HG02588 (cell line): ENCODE results near the gene IL1RAPL1.

Experiments used
- ATAC-seq: cut with Tn5 transposase; IDR thresholded peaks from one replicate; pipeline ENCODE4 v1.9.1; 2021; ENCODE audit warnings: mild to moderate bottlenecking, moderate library complexity; ENCODE audit not compliant: unreplicated experiment

The IL1RAPL1 gene

GRCh38 chrX:28625223-28625622 lies 38.0 kb downstream of the IL1RAPL1 start:
- ATAC-seq: no peak

- ATAC-seq: no peak
Observed at GRCh38 chrX:28626515-28626914, 39.3 kb downstream of the IL1RAPL1 start.

GRCh38 chrX:28628120-28628519 lies 40.9 kb downstream of the IL1RAPL1 start:
- ATAC-seq: no peak

- no peak for ATAC-seq
Observed at GRCh38 chrX:28638775-28639174, 51.5 kb downstream of the IL1RAPL1 start.

- ATAC-seq: no peak
Observed at GRCh38 chrX:28639451-28639850, 52.2 kb downstream of the IL1RAPL1 start.

GRCh38 chrX:28649541-28649940 lies 62.3 kb downstream of the IL1RAPL1 start:
- no peak for ATAC-seq

DNA sequence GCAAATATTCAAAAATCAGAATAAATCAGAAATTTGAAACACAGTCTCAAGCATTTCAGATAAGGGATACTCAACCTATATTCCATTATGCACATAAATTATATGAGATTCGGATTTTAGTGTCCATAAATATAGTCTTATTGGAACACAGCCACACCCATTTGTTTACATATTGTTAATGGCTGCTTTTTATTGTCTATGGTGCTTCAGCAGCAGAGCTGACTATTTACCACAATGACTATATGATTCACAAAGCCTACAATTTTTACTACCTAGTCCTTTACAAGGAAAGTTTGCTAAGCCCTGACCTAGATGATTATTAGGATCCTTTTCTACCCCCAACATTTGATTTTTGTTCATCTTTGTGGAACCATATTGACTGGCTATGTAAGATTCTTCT lies 63.9 kb downstream of the IL1RAPL1 start:
- no peak for ATAC-seq

DNA sequence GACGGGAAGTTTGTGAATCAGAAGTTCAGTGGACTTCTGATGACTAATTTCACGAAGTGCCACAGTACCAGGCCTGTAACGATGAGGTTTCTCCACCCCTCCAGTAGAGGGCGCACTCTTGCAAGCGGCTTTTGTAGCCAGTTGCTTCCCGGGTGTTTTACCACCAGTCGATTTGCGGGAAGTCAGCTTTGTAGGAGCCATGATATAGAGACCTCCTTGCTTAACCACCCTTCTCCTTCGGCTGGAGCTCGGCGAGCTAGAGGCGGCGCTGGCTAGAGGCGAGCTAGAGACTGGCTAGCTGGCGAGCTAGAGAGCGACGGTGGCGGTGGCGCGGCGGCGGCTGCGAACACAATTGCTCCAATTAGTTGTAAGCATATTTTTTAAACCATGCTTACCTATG lies 72.0 kb downstream of the IL1RAPL1 start:
- no peak for ATAC-seq

DNA sequence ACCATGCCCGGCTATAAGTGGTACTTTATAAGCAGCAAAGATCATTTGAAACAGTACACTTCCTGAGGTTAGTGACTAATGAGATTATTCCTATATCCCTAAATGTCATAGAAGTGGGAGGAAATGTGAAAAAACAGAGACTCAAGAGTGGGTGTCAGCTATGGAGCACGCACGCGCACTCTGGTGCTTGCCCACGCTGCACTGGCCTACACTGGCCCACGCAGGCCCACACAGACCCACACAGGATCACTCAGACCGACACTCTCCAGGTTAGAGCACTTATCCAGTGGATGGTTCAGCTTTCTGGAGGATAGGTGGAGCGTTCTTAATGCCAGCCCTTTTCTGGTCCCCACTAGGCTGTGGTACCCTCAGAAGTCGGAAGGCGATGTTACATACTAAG lies 78.5 kb downstream of the IL1RAPL1 start:
- ATAC-seq: no peak

GRCh38 chrX:28668303-28668702 lies 81.1 kb downstream of the IL1RAPL1 start:
- no peak for ATAC-seq

DNA sequence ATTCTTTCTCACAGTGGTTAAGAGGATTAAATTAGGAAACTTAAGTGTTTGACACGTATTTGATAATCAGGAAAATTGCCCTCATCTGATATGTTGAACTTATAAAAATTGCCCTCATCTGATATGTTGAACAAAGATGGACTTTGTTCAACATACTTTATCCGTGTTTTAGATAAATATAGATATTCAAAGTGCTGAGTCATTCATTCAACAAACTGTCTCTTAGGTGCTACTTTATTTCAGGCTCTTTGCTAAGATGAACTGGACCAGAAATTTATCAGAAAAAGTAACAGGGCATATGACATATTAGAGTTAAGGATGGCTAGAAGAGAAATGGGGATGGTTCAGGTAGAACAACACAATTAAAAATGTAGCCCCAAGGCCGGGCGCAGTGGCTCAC lies 81.7 kb downstream of the IL1RAPL1 start:
- ATAC-seq: no peak

- no peak for ATAC-seq
Observed at GRCh38 chrX:28670074-28670473, 82.8 kb downstream of the IL1RAPL1 start.

GRCh38 chrX:28675173-28675572 lies 87.9 kb downstream of the IL1RAPL1 start:
- no peak for ATAC-seq

- no peak for ATAC-seq
Observed at GRCh38 chrX:28693101-28693500, 105.9 kb downstream of the IL1RAPL1 start.

GRCh38 chrX:28697732-28698131 lies 110.5 kb downstream of the IL1RAPL1 start:
- no peak for ATAC-seq

DNA sequence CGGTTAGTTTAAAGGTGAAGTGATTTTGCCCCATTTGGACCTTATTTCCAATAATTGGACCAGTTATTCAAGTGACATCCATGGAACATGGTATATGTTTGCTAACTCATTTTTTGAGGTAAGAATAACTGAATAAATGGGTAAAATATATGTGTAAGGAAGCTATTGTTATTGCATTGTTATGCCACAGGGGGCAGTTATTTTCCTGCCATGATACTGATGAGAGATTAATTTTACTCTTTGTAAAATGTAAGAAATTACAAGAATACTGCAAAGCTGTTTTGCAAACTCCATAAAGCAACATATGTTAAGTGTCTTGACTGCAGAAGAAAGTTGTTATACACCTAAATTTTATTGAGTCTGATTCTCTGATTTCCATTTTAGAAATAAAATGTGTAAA lies 114.0 kb downstream of the IL1RAPL1 start:
- ATAC-seq: no peak

DNA sequence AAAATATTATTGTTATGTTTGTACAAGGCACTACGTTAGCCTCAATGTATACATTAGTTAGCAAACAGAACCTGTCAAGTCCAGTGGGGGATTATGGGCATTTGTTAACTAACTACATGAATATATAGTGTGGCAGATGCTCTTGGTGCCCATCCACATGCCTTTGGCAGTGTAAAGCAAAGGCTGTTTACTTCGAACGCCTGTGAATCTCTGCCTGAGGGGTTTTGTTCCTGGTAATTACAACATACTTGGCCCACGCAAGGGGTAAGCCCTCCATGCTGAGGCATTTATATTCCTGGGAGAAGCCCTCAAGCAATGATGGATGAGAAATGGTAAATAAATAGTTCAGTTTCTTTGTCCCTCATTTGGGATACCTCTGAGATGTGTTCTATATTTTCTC lies 119.7 kb downstream of the IL1RAPL1 start:
- no peak for ATAC-seq

DNA sequence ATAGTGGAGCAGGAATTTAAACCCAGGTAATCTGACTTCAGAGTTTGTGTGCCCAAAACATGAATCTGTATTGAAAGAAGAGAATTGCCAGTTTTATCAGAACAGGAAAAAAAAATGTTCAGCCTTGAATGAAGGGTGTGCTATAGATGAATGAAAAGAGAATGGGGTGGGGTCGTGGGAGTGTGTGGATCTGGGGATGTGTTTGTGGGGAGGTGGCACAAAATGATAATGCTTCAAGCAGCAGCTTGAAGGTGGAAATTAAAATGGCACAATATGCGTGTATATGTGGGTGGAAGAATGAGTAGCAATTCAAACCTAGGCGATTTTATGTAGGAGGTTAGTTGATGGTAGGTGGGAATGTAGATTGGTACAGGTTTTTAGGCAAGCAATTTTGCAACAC lies 122.2 kb downstream of the IL1RAPL1 start:
- ATAC-seq: no peak

- ATAC-seq: no peak
Observed at GRCh38 chrX:28717864-28718263, 130.6 kb downstream of the IL1RAPL1 start.

GRCh38 chrX:28718450-28718849 lies 131.2 kb downstream of the IL1RAPL1 start:
- no peak for ATAC-seq

GRCh38 chrX:28719620-28720019 lies 132.4 kb downstream of the IL1RAPL1 start:
- no peak for ATAC-seq

DNA sequence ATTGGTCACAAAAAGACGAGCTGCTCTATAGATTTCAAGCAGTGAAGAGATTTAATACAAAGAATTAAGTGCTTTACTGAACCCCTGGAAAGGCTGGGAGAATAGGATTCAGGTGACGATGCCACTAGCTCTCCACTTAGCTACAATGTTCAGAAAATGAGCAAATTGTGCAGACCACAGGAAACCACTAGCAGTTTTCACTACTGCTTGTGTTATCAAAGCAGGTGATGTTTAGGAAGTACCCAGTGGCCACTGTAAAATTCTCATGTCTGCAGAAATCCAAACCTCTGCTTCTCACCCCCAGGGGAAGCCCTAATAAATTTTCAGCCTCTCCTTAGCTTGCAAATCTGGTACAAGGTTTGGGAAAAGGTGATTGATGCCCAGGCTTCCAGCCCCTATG lies 165.1 kb downstream of the IL1RAPL1 start:
- ATAC-seq: no peak

GRCh38 chrX:28756175-28756574 lies 168.9 kb downstream of the IL1RAPL1 start:
- ATAC-seq: no peak

- ATAC-seq: no peak
Observed at GRCh38 chrX:28756647-28757046, 169.4 kb downstream of the IL1RAPL1 start.
